Measurements from ENCODE around the gene RAB44.

- TF ChIP-seq POLR2AphosphoS5 (IDR thresholded peaks at IDR 0.05) (no peak), POLR2A (IDR thresholded peaks at IDR 0.05) (no peak), CTCF (IDR thresholded peaks at IDR 0.05) (no peak)
Measured at GRCh38 chr6:36670271-36670670, 27.4 kb upstream of the RAB44 start.
